DOHH2 (cell line): Measurements from ENCODE around the gene CCT2.
A peak's percentile ranks its signal among the peaks of the same experiment; 100 is the strongest.

ENCODE experiments used
- H3F3A ChIP-seq: fragments of 200-600 bp; sonication (generic), shearing (Covaris generic); 2 replicates; pipeline ENCODE4 v1.6.0; 2016; ENCODE audit warnings: antibody characterized with exemption, mild to moderate bottlenecking; ENCODE audit not compliant: control insufficient read depth, insufficient read depth
- H3K27ac ChIP-seq: fragments of 200-600 bp; sonication (generic); 2 replicates; pipeline ENCODE4 v1.5.1; 2014; ENCODE audit warnings: low read depth, mild to moderate bottlenecking, low read length, moderate library complexity
- H3K27me3 ChIP-seq: fragments of 200-600 bp; sonication (generic); 2 replicates; pipeline ENCODE4 v1.6.1; 2014; ENCODE audit warnings: mild to moderate bottlenecking, low read length, mixed read lengths; ENCODE audit not compliant: control insufficient read depth
- H3K36me3 ChIP-seq: fragments of 200-600 bp; sonication (generic); 2 replicates; pipeline ENCODE4 v1.6.1; 2014; ENCODE audit warnings: mild to moderate bottlenecking, low read length, moderate library complexity, mixed read lengths; ENCODE audit not compliant: control insufficient read depth
- H3K4me1 ChIP-seq: fragments of 200-600 bp; sonication (generic); 2 replicates; pipeline ENCODE4 v1.6.1; 2014; ENCODE audit warnings: mild to moderate bottlenecking, low read length, mixed read lengths; ENCODE audit not compliant: control insufficient read depth
- H3K4me2 ChIP-seq: fragments of 200-600 bp; sonication (generic); 2 replicates; pipeline ENCODE4 v1.6.0; 2014; ENCODE audit warnings: mild to moderate bottlenecking, low read length, moderate library complexity
- H3K4me3 ChIP-seq: fragments of 200-600 bp; sonication (generic); 2 replicates; pipeline ENCODE4 v1.5.1; 2014; ENCODE audit warnings: mild to moderate bottlenecking, low read length, mixed read lengths
- H3K79me2 ChIP-seq: fragments of 200-600 bp; sonication (generic); 2 replicates; pipeline ENCODE4 v1.6.1; 2014; ENCODE audit warnings: mild to moderate bottlenecking, low read length, mixed read lengths; ENCODE audit not compliant: control insufficient read depth
- H3K9me2 ChIP-seq: fragments of 200-600 bp; sonication (generic); replicated peaks from 2 replicates; pipeline ENCODE4 v1.6.1; 2014; ENCODE audit warnings: mild to moderate bottlenecking, low read length, mixed read lengths; ENCODE audit not compliant: control insufficient read depth
- H3K9me3 ChIP-seq: fragments of 200-600 bp; sonication (generic); 2 replicates; pipeline ENCODE4 v1.6.1; 2014; ENCODE audit warnings: antibody characterized with exemption, low read length, mixed read lengths; ENCODE audit not compliant: control insufficient read depth, insufficient read depth
- H4K20me1 ChIP-seq: fragments of 200-600 bp; sonication (generic); 2 replicates; pipeline ENCODE4 v1.6.0; 2014; ENCODE audit warnings: low read depth, mild to moderate bottlenecking, antibody characterized with exemption, low read length, moderate library complexity; ENCODE audit not compliant: control insufficient read depth, insufficient read depth
- CTCF ChIP-seq: fragments of 200-600 bp; sonication (generic); IDR thresholded peaks from one replicate; pipeline ENCODE4 v1.5.1; 2014; ENCODE audit warnings: antibody characterized with exemption, mild to moderate bottlenecking, low read depth, low read length; ENCODE audit not compliant: poor library complexity, severe bottlenecking
- EZH2phosphoT487 ChIP-seq: fragments of 200-600 bp; sonication (generic); IDR thresholded peaks from 2 replicates; pipeline ENCODE4 v1.6.1; 2017; ENCODE audit warnings: borderline replicate concordance, mild to moderate bottlenecking, antibody characterized with exemption, low read length, moderate library complexity, mixed read lengths

The CCT2 gene

GRCh38 chr12:69569236-69569635 lies 16.0 kb upstream of the CCT2 start:
- Histone ChIP-seq H3K36me3 (peaks cover 31% of the 10 kb centered on the region), H3K9me2 (no peaks in the 10 kb centered on the region), H3K27me3 (no peaks in the 10 kb centered on the region), H3F3A (peaks cover 3% of the 10 kb centered on the region; the same call in 1 of the 2 replicates), H3K9me3 (no peaks in the 10 kb centered on the region), H3K27ac (no peak overlapping the region), H3K4me3 (no peak overlapping the region), H4K20me1 (no peaks in the 10 kb centered on the region), H3K4me2 (no peak overlapping the region), H3K79me2 (no peaks in the 10 kb centered on the region), H3K4me1 (no peaks in the 10 kb centered on the region)
- TF ChIP-seq CTCF (no peak), EZH2phosphoT487 (no peak)

- no peak overlapping the region for H3K4me2 ChIP-seq
- no peaks in the 10 kb centered on the region for H3K4me1 ChIP-seq
- no peak for TF ChIP-seq EZH2phosphoT487
- no peak for TF ChIP-seq CTCF
- peaks cover 33% of the 10 kb centered on the region for H3K36me3 ChIP-seq
- H3K9me3 ChIP-seq: no peaks in the 10 kb centered on the region
- no peak overlapping the region for H3K27ac ChIP-seq
- no peaks in the 10 kb centered on the region for H3K79me2 ChIP-seq
- H3K4me3 ChIP-seq: no peak overlapping the region
- no peaks in the 10 kb centered on the region for H4K20me1 ChIP-seq
- H3K27me3 ChIP-seq: no peaks in the 10 kb centered on the region
- peaks cover 3% of the 10 kb centered on the region; the same call in 1 of the 2 replicates for H3F3A ChIP-seq
- H3K9me2 ChIP-seq: no peaks in the 10 kb centered on the region
Observed at GRCh38 chr12:69570000-69570516, 15.2 kb upstream of the CCT2 start.

GRCh38 chr12:69570545-69571399 lies 14.5 kb upstream of the CCT2 start:
- Histone ChIP-seq H3K4me1 (no peaks in the 10 kb centered on the region), H3K4me3 (no peak overlapping the region), H4K20me1 (no peaks in the 10 kb centered on the region), H3K9me3 (no peaks in the 10 kb centered on the region), H3K27ac (no peak overlapping the region), H3F3A (peaks cover 3% of the 10 kb centered on the region; the same call in 1 of the 2 replicates), H3K4me2 (no peak overlapping the region), H3K27me3 (no peaks in the 10 kb centered on the region), H3K79me2 (no peaks in the 10 kb centered on the region), H3K9me2 (no peaks in the 10 kb centered on the region), H3K36me3 (peaks cover 38% of the 10 kb centered on the region)
- TF ChIP-seq EZH2phosphoT487 (no peak), CTCF (peak; percentile 65)
